ENCODE results near the gene DNAH12.

- TF ChIP-seq, protein P1, sequence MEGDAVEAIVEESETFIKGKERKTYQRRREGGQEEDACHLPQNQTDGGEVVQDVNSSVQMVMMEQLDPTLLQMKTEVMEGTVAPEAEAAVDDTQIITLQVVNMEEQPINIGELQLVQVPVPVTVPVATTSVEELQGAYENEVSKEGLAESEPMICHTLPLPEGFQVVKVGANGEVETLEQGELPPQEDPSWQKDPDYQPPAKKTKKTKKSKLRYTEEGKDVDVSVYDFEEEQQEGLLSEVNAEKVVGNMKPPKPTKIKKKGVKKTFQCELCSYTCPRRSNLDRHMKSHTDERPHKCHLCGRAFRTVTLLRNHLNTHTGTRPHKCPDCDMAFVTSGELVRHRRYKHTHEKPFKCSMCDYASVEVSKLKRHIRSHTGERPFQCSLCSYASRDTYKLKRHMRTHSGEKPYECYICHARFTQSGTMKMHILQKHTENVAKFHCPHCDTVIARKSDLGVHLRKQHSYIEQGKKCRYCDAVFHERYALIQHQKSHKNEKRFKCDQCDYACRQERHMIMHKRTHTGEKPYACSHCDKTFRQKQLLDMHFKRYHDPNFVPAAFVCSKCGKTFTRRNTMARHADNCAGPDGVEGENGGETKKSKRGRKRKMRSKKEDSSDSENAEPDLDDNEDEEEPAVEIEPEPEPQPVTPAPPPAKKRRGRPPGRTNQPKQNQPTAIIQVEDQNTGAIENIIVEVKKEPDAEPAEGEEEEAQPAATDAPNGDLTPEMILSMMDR (IDR thresholded peaks at IDR 0.05), result no peak
- TF ChIP-seq EZH2phosphoT487 (IDR thresholded peaks at IDR 0.05), result no peak
These were observed 43.8 kb upstream of the DNAH12 start for GRCh38 chr3:57587905-57588304.

All from neural progenitor cell (in vitro differentiated cells).